Embryonic facial prominence (tissue), 1 donor: ENCODE data around the gene PRKRIP1.
"Not testable (repeated sequence)": the region's sequence is repeated elsewhere in the genome, so short reads cannot be mapped to it uniquely, and the experiment has no call there.

Experiments used
- DNase-seq: peaks from one replicate; pipeline ENCODE4 v3.0.0-alpha.2; 2016; ENCODE audit errors: extremely low spot score

PRKRIP1 gene

DNA sequence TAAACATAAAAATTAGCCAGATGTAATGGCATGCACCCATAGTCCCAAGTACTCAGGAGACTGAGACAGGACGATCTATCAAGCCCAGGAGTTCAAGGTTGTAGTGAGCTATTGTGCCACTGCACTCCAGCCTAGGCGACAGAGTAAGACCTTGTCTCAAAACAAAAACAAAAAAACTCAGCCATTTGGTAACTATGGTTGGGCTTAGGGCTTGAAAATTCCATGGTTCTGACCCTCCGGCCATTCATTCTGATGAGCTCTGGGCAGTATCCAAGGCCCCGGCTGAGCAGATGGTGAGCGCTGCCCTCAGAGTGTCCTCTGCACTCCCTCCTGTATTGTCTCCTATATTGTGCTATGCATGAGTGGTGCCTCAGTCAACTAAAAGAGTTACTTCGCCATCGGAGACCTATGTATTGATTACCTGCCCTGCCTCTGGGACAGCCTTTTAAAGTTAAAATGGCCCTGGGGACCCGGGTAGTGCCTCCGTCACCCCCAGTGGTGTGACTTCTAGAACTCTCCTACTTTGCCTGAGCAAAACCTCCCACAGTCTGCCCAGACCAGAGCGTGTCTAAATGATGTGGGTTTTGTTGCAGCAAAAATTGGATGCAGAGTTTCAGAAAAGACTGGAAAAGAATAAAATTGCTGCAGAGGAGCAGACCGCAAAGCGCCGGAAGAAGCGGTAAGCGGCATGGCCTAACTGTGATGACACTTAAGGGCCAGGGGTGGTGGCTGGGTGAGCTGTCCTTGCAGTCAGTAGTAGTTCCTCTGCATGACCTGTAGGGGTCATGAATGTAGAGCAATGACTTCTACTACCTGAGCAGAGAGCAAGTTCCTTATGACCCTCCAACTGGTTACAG is 8.1 kb downstream of the PRKRIP1 start:
- no peak for DNase-seq

DNA sequence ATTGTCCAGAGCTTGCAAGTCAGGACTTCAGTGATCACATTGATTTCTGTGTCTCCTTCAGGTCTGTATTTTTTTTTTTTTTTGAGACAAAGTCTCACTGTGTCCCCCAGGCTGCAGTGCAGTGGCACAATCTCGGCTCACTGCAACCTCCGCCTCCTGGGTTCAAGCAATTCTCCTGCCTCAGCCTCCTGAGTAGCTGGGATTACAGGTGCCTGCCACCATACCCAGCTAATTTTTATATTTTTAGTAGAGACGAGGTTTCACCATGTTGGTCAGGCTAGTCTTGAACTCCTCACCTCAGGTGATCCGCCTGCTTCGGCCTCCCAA is 8.7 kb downstream of the PRKRIP1 start:
- DNase-seq, result not testable (repeated sequence)

DNA sequence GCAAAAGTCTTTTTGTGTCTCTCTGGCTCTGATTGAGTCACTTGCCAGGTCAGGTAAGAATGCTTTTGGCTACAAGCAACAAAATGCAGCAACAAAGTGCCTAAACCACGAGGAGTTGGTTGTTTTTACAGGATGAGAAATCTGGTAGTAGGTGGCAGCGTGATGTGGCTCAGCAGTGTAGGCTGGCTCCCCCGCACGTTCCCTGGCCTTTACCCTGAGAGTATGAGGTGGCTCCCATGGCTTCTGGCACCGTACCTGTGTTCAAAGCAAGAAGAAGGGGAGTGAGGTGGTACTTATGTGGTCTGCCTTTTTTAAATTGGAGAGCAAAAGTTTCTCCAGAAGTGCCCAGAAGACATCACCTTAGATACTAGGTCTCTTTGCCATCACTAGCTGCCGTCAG is 11.7 kb downstream of the PRKRIP1 start:
- DNase-seq, result no peak

DNA sequence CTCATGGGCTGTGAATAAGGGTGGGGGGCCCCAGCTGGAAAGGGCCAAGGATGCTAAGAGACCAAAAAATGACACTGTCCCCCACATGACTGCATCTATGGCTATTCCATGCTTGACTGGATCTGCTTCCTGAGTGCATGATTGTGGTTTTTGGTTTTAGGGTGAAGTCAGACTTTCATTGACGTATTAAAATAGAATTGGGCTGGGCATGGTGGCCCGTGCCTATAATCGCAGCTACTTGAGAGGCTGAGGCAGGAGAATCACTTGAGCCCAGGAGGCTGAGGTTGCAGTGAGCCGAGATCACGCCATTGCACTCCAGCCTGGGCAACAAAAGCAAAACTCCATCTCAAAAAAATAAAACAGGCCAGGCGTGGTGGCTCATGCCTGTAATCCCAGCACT is 12.4 kb downstream of the PRKRIP1 start:
- not testable (repeated sequence) for DNase-seq

DNA sequence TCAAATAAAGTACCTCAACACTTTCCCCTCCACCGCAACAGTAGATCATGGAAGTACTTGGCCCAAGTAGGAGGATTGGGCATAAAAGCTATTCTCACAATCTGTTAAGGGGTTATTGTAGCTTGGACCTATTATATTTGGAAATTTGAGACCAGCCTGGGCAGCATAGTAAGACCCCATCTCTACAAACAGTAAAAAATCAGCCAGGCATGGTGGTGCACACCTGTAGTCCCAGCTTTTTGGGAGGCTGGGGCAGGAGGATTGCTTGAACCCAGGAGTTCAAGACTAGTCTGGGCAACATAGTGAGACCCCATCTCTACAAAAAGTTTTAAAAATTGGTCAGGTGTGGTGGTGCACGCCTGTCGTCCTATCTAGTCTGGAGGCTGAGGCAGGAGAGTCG is 13.2 kb downstream of the PRKRIP1 start:
- no peak for DNase-seq

DNA sequence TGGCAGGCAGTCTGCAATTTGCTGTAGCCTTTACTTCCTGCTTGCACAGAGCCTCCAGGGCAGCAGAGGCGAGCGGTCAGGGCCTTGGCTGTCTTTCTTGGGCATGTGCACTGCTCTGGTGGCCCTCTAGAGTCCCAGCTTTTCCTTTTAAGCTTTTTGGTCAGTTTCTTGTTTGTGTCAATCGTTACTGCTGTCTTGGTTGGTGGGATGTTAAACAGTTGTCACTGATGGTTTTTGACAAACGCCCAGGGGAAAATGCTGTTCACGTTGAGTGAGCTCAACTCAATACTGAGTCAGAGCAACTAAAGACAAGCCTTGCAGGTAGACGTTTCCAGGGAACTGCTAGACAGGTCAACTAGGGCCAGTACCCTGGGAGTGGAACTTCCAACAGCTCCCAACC is 14.0 kb downstream of the PRKRIP1 start:
- no peak for DNase-seq

DNA sequence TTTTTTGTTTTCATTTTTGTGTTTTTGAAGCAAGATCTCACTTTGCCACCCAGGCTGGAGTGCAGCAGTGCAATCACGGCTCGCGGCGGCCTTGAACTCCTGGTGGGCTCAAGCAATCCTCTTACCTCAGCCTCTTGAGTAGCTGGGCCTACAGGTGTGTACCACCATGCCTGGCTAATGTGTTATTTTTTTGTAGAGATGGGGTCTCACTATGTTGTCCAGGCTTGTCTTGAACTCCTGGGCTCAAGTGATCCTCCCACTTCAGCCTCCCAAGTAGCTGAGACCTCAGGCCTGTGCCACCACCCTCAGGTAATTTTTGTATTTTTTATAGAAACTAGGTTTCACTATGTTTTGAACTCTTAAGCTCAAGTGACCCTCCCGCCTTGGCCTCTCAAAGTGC is 14.8 kb downstream of the PRKRIP1 start:
- no peak for DNase-seq

DNA sequence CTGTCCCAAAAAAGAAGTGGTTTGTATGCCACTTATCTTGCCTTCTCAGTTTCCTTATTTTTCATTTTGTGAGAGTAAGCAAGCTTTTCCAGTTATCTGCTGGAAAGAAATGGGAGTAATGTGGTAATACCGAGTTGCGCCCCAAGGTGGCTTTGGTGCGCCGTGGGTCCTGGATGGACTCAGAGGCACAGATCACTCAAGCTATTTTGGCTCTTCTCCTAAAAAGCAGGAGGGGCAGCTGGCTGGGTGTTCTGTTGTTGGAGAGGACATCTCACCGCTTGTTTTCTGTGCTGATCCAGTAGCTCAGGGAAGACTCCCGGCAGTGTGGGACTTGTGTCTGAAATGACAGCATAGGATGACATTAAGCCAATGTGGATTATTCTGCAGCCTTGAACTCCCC is 16.4 kb downstream of the PRKRIP1 start:
- no peak for DNase-seq

DNA sequence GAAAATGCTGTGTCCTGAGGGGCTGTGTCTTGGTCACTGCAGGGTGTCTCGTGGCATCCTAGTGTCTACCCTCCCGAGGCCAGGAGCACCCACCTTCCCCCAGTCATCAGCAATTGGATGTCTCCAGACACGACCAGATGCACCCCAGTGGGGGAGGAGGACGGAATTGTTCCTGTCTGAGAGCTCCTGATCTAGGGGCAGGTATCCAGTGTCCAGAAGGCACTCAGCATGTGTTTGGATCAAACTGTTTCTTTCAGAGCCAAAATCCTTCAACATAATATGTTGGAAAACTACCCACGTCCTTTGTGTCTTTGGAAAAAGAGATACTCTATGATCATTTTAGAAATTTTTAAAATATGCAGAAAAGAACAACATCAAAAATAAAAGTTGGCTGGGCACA is 16.9 kb downstream of the PRKRIP1 start:
- no peak for DNase-seq

DNA sequence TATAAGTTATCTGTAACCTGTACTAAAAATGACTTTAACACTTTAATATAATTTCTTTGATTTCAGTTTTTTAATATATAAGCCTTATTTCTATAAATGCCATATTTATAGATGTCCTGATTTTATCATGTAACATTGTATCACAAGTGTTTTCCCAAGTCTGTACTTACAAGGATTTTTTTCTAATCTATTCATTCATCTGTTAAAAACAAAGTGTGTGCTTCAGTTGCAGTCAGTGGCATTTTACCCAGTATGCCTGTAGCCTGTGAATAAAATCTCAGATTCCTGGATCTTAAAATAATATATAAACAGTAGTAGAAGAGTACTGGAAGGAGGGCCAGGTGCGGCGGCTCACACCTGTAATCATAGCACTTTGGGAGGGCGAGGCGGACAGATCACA is 17.4 kb downstream of the PRKRIP1 start:
- no peak for DNase-seq

DNA sequence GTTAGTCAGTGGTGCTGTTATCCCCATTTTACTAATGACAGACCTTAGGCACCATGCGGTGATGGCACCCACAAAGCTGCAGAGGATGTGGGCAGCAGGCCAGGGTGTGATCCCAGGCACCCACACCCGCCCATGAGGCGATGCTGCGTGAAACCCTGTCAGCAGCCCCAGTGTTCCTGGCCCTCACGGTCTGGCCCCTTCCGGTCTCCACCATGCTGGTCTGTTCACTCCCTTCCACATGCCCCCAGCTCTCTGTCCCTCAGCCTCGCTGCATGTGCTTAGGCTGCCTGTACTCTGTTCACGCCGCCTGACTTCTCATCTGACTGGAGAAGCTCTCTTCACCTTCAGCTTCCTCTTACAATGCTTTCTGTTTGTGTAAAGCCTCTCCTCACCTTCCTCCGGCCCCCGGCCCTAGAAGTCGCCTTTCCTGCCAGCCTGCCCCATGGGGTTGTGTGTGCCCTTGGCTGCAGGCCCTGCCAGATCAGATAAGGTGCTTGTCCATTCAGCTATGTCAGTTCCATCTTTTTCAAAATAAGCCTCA is 19.6 kb downstream of the PRKRIP1 start:
- no peak for DNase-seq

DNA sequence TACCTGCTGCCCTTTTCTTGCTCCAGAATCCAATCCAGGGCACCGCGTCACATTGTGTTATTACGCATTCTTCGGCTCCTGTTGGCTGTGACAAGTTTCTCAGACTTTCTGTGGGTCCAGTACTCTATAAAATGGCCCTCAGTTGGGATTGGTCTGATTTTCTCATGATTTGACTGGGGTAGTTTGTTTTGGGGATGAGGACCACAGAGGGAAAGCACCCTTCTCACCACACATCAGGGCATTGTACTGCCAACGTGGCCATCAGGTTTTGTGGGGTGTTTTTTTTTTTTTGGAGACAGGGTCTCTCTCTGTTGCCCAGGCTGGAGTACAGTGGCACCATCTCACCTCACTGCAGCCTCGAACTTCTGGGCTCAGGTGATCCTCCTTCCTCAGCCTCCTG is 20.2 kb downstream of the PRKRIP1 start:
- no peak for DNase-seq

DNA sequence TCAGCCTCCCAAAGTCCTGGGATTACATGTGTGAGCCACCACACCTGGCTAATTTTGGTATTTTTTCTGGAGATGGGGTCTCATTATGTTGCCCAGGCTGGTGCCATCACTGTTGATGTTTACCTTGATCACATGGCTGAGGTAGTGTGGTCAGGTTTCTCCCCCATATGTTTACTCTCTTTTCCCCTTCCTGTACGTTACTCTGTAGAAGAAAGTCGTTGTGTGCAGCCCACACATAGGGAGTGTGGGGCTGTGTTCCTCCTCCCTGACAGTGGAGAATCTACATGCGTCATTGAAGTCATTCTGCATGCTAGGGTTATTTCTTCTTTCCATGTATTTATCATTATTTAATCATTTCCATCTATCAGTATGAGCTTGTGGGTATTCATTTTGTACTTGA is 20.9 kb downstream of the PRKRIP1 start:
- DNase-seq, result no peak

DNA sequence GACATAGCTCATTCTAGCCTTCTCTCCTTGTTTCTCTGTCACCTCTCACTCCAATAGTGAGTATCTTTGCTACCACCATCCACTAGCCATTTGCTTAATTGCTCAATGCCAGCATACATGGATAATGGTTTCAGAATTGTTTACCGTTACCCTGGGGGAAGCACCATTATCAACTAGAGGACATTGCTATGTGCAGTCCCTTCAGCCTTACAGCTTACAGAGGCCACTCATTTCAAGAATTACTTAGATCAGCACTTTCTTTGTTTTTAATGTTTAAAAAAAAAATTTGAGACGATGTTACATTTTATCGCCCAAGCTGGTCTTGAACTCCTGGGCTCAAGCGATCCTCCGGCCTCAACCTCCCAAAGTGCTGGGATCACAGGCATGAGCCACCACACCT is 22.4 kb downstream of the PRKRIP1 start:
- DNase-seq, result no peak

DNA sequence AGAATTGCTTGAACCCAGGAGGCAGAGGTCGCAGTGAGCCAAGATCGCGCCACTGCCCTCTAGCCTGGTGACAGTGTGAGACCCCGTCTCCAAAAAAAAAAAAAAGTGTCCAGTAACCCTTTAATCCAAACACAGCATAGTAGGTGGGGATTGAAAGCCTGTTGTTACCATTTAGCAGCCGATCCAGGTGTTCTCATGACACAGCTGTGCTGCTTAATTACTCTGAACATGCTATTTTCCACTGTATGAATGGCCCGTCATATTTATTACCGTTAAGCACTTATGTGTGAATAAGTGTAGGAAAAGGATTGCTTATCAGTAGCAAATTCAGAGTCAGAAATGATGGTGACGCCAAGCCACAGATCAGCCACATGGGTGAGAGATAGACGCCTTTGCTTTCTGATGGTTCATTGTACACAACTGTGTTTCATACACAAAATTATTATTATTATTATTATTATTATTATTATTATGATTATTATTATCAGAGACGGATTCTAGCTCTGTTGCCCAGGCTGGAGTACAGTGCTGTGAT is 25.6 kb downstream of the PRKRIP1 start:
- no peak for DNase-seq

DNA sequence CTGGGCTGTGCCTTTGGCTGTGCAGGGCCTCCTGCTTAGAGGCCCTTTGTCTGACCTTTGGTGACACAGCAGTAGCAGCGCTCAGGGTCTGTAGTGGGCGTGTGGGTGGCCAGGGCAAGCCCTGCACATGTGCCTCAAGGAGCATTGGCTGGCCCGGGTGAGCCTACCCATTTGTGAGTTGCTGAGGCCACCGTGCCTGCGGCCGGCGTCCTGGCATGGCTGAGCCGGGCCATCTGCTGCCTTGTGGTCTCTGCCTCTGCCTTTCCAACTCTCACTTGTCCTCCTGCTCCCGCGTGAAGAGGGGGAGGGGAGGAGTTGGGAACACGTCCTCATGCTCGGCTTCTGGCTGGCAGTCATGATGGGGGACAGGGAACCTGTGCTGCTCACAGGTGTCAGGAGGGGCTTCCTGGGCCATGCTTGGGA is 28.0 kb downstream of the PRKRIP1 start:
- DNase-seq, result no peak

DNA sequence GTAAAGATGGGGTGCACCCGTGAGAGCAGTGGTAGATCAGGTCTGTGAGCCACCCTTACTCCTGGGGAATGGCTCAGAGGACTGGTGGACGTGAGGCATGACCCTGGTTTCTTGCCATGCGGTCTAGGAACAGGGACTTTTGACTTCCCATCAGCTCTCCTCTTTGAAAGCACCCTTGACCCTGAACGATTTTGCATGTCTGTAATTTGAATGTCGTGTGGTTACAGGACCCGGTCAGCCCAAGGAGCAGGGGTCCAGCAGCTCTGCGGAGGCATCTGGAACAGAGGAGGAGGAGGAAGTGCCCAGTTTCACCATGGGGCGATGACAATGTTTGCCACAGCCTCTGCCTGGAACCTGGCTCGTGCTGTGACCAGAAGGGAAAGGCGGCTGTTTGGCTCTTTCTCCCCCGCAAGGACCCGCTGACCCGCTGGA is 28.6 kb downstream of the PRKRIP1 start:
- no peak for DNase-seq

DNA sequence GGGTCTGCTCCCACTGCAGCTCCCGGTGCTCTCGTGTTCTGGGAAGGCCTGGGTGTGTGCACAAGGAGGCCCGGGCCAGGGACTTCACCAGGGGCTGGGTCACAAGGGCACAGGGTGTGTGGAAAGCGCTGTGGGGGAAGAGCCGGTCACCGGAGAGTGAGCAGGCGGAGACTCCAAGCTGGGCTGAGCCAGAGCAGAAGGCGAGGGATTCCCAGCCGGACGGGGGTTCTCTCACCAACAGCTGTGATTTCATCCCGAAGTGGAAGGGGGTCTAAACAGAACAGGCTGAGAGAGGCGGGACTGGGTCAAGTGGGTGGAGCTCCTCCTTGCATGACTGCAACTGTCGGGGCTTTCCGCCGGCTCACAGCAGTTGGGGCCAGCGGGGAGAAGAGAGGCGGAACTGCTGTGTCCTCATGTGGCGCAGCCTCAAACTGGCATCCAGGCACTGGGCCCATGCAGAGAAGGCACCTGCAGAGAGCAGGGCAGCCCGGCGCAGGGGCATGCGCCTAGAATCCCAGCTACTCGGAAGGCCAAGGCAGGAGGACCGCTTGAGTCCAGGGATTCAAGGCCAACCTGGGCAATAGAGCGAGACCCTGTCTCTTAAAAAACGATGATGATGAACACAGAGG is 29.6 kb downstream of the PRKRIP1 start:
- DNase-seq, result no peak

DNA sequence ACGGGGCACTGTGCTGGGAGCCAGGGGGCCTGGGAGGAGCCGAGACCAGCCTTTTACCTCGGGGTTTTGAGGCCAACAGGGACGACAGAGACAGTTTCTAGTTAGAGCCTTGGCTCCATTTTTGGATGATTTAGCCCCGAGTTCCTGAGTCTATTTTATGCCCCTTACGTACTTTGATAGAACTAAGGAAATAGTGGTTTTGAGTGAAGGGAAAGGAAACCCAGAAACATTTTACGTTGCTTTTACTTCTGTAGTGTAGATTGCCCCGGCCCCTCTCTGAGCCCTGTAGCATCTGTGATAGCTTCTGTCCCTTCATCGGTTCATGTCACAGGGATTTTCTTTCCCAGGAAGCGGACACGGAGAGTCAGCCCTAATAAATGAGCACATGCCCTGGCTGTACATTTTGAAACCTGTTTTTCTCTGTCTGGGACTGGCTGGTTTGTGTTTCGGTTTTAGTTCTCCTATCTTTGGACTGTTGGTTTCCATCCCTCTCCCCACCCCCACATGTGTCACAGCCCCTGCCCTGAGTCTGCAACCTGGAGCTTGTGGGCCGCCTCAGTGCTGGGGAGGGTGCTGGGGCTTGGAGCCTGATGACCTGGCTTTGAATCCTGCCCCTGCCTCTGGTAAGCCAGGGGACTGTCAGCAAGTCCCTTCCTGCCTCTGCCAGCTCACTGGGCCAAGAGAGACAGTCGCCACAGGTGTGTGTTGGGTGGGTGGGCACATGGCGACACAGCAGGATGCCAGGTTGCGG is 30.3 kb downstream of the PRKRIP1 start:
- no peak for DNase-seq

DNA sequence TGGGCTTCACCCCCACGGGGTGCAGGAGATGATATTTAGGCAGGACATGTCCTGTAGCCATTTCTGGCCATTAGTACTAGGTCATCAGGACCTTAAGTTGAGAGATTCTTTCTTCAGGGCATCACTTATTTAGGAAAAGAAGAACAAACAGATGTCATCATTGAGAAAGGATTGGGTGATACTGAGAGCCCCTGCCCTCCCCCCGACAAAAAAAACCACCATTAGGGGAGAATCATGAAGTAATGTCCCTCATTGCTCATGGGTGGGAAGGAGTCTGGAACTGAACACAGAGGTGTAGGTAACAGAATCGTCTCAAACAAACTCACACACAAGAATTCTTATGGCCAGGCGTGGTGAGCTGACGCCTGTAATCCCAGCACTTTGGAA is 30.8 kb downstream of the PRKRIP1 start:
- no peak for DNase-seq

DNA sequence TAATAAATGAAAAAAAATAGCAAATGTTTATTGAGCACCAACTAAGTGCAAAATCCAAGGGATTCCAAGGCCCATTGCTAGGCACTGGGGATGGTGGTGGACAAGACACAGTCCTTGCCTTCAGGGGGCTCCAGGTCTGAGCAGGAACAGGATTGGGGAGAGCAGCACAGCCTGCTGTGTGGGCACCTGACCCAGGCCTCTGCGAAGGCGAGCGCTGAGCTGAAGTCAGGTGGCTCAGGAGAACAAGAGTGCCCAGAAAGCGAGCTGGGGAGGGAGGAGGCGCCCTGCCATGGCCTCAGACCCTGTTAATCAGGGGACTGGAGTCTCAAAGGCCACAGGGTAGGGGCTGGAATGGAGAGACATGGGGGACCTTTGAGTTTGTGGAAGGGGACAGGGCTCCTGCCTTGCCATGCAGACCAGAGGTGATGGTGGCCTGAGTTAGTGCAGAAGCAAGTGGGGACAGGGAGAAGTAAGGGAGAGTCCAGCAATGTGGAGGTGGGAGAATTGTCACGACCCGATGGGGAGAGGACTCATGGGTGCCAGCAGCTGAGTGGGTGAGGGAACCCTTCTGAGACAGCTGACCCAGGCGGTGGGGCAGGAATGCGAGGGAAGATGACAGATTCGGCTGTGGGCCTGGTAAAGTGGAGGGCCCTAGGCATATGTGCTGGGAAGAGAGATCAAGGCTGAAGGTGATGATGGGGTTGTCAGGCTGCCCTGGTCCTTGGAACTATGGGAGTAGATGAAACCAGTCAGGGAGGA is 33.2 kb downstream of the PRKRIP1 start:
- no peak for DNase-seq
